HG03354 (cell line): ENCODE data around the gene VDAC1.
"Not testable (repeated sequence)": the region's sequence is repeated elsewhere in the genome, so short reads cannot be mapped to it uniquely, and the experiment has no call there.

Experiments used
- ATAC-seq: cut with Tn5 transposase; IDR thresholded peaks from one replicate; pipeline ENCODE4 v1.9.1; 2021; ENCODE audit warnings: mild to moderate bottlenecking; ENCODE audit not compliant: unreplicated experiment, poor library complexity, severe bottlenecking

Gene VDAC1

GRCh38 chr5:133974142-133974541, 30.6 kb downstream of the VDAC1 start:
- ATAC-seq, result no peak

- no peak for ATAC-seq
Observed at GRCh38 chr5:133970325-133970909, 34.4 kb downstream of the VDAC1 start.

GRCh38 chr5:133969654-133970324, 35.0 kb downstream of the VDAC1 start:
- ATAC-seq, result no peak

- ATAC-seq, result peak; percentile 98
Observed at GRCh38 chr5:133968204-133968980, 36.4 kb downstream of the VDAC1 start, which contains the start of gene C5orf15. Gene C5orf15 (minus strand): TSS chr5:133968625. CDS start chr5:133968584, 41 bp downstream.

GRCh38 chr5:133967698-133968203, 37.0 kb downstream of the VDAC1 start:
- ATAC-seq, result peak; percentile 17

- ATAC-seq, result no peak
Observed at GRCh38 chr5:133967124-133967523, 37.7 kb downstream of the VDAC1 start.

- no peak for ATAC-seq
Observed at GRCh38 chr5:133966090-133966489, 38.7 kb downstream of the VDAC1 start.

- no peak for ATAC-seq
Observed at GRCh38 chr5:133963493-133964128, 41.2 kb downstream of the VDAC1 start.

- no peak for ATAC-seq
Observed at GRCh38 chr5:133962801-133963476, 41.8 kb downstream of the VDAC1 start.

GRCh38 chr5:133962131-133962530, 42.6 kb downstream of the VDAC1 start:
- no peak for ATAC-seq

- no peak for ATAC-seq
Observed at GRCh38 chr5:133959643-133960042, 45.1 kb downstream of the VDAC1 start.

- ATAC-seq, result peak; percentile 69
Observed at GRCh38 chr5:133957591-133957990, 47.2 kb downstream of the VDAC1 start.

- peak; percentile 25 for ATAC-seq
Observed at GRCh38 chr5:133957080-133957479, 47.7 kb downstream of the VDAC1 start.

GRCh38 chr5:133956196-133956595, 48.6 kb downstream of the VDAC1 start:
- ATAC-seq, result not testable (repeated sequence)

GRCh38 chr5:133953568-133954145, 51.1 kb downstream of the VDAC1 start:
- no peak for ATAC-seq

GRCh38 chr5:133952729-133953567, 51.8 kb downstream of the VDAC1 start:
- ATAC-seq, result no peak

GRCh38 chr5:133950821-133951612, 53.8 kb downstream of the VDAC1 start:
- no peak for ATAC-seq

GRCh38 chr5:133948721-133949120, 56.1 kb downstream of the VDAC1 start:
- ATAC-seq, result no peak
